Measurements from ENCODE around the gene ACTA1.
"Not testable (repeated sequence)": the region's sequence is repeated elsewhere in the genome, so short reads cannot be mapped to it uniquely, and the experiment has no call there.

Gene ACTA1

GRCh38 chr1:229438021-229438420, 4.1 kb upstream of the ACTA1 start:
- DNase-seq = no peak

GRCh38 chr1:229437443-229437842, 3.5 kb upstream of the ACTA1 start:
- no peak for DNase-seq

- no peak for DNase-seq
Measured at GRCh38 chr1:229436201-229436600, 2.3 kb upstream of the ACTA1 start.

- DNase-seq = no peak
Measured at GRCh38 chr1:229434641-229435051, 752 bp upstream of the ACTA1 start.

GRCh38 chr1:229433364-229434004, 410 bp downstream of the ACTA1 start:
- no peak for DNase-seq

- no peak for DNase-seq
Measured at GRCh38 chr1:229432905-229433304, 989 bp downstream of the ACTA1 start.

GRCh38 chr1:229432116-229432461, 1.8 kb downstream of the ACTA1 start:
- DNase-seq = no peak

- DNase-seq = no peak
Measured at GRCh38 chr1:229431284-229432115, 2.4 kb downstream of the ACTA1 start.

GRCh38 chr1:229430761-229431283, 3.1 kb downstream of the ACTA1 start:
- DNase-seq = no peak

- no peak for DNase-seq
Measured at GRCh38 chr1:229428256-229428655, 5.6 kb downstream of the ACTA1 start.

- DNase-seq = no peak
Measured at GRCh38 chr1:229427572-229427971, 6.3 kb downstream of the ACTA1 start.

GRCh38 chr1:229425564-229426159, 8.2 kb downstream of the ACTA1 start:
- no peak for DNase-seq

- no peak for DNase-seq
Measured at GRCh38 chr1:229420765-229421164, 13.1 kb downstream of the ACTA1 start.

GRCh38 chr1:229420224-229420623, 13.7 kb downstream of the ACTA1 start:
- no peak for DNase-seq

GRCh38 chr1:229418586-229418985, 15.3 kb downstream of the ACTA1 start:
- not testable (repeated sequence) for DNase-seq

- DNase-seq = not testable (repeated sequence)
Measured at GRCh38 chr1:229412810-229413209, 21.1 kb downstream of the ACTA1 start.

- no peak for DNase-seq
Measured at GRCh38 chr1:229412056-229412455, 21.8 kb downstream of the ACTA1 start.

GRCh38 chr1:229411434-229412055, 22.3 kb downstream of the ACTA1 start:
- no peak for DNase-seq

GRCh38 chr1:229410692-229411433, 23.0 kb downstream of the ACTA1 start:
- no peak for DNase-seq

GRCh38 chr1:229410370-229410691, 23.6 kb downstream of the ACTA1 start:
- no peak for DNase-seq

- DNase-seq = no peak
Measured at GRCh38 chr1:229409616-229410369, 24.1 kb downstream of the ACTA1 start.

- no peak for DNase-seq
Measured at GRCh38 chr1:229408458-229409037, 25.3 kb downstream of the ACTA1 start.
